CD14-positive monocyte (primary cell): ENCODE measurements around the gene ADNP2. TPM values are rescaled to one million over a fixed set of nuclear protein-coding genes. Genes with fewer than 3 reads are reported as not detected.

Experiments
- DNase-seq, 3 donors: peaks; one replicate each; pipeline ENCODE4 v3.0.0-alpha.2; 2011 to 2022
- H2AFZ ChIP-seq: 2 replicates; pipeline ENCODE4 v1.6.0; 2012; ENCODE audit warnings: mild to moderate bottlenecking, low read depth, low read length, inconsistent platforms; ENCODE audit not compliant: insufficient read depth, poor library complexity, severe bottlenecking
- H3K27ac ChIP-seq, 2 donors: 1 replicate in 1 of 2; 2 replicates in 1 of 2; pipeline ENCODE4 v1.5.1; 2012 to 2013; ENCODE audit warnings: low read length in 2 of 2, control low read depth in 1 of 2, inconsistent platforms in 1 of 2, low read depth in 1 of 2, mild to moderate bottlenecking in 1 of 2
- H3K27me3 ChIP-seq, 2 donors: one replicate each; pipeline versions ENCODE4 v1.6.0 to v1.6.1; 2011 to 2013; ENCODE audit warnings: low read length in 2 of 2; ENCODE audit not compliant: control insufficient read depth in 2 of 2, insufficient read depth in 2 of 2
- H3K36me3 ChIP-seq, 2 donors: replicated peaks in 1 of 2; 1 replicate in 1 of 2; 2 replicates in 1 of 2; pipeline versions ENCODE4 v1.5.1 to v1.6.1; 2012 to 2013; ENCODE audit warnings: low read length in 2 of 2, control low read depth in 1 of 2, inconsistent platforms in 1 of 2, mild to moderate bottlenecking in 1 of 2; ENCODE audit not compliant: insufficient read depth in 2 of 2, control insufficient read depth in 1 of 2
- H3K4me1 ChIP-seq, 2 donors: 1 replicate in 1 of 2; 2 replicates in 1 of 2; pipeline versions ENCODE4 v1.5.1 to v1.6.1; 2012 to 2013; ENCODE audit warnings: low read length in 2 of 2, control low read depth in 1 of 2, inconsistent platforms in 1 of 2, mild to moderate bottlenecking in 1 of 2, moderate library complexity in 1 of 2; ENCODE audit not compliant: insufficient read depth in 2 of 2, control insufficient read depth in 1 of 2
- H3K4me2 ChIP-seq: replicated peaks from 2 replicates; pipeline ENCODE3; 2012; ENCODE audit warnings: low read length, moderate library complexity, mild to moderate bottlenecking; ENCODE audit not compliant: poor library complexity, severe bottlenecking; ENCODE audit errors: extremely low read depth
- H3K4me3 ChIP-seq, 3 experiments: fragments of 200-600 bp in 1 of 3; sonication (generic) in 1 of 3; replicated peaks in 1 of 3; 1 replicate in 2 of 3; 2 replicates in 1 of 3; pipeline ENCODE4 v1.5.1; 2011 to 2013; ENCODE audit warnings: low read length in 3 of 3, mild to moderate bottlenecking in 3 of 3, control low read depth in 2 of 3, low read depth in 2 of 3, inconsistent platforms in 1 of 3, moderate library complexity in 1 of 3
- H3K79me2 ChIP-seq: 2 replicates; pipeline ENCODE4 v1.6.0; 2012; ENCODE audit warnings: mild to moderate bottlenecking, control low read depth, inconsistent platforms, low read length, moderate library complexity; ENCODE audit not compliant: insufficient read depth
- H3K9ac ChIP-seq: 2 replicates; pipeline ENCODE4 v1.6.0; 2017; ENCODE audit warnings: low read length, mild to moderate bottlenecking; ENCODE audit not compliant: insufficient read depth, poor library complexity, severe bottlenecking
- H3K9me3 ChIP-seq, 2 donors: replicated peaks in 1 of 2; 1 replicate in 1 of 2; 2 replicates in 1 of 2; pipeline versions ENCODE4 v1.5.1 to v1.6.1; 2012 to 2013; ENCODE audit warnings: low read length in 2 of 2, control low read depth in 1 of 2; ENCODE audit not compliant: control insufficient read depth in 1 of 2, insufficient read depth in 1 of 2
- H4K20me1 ChIP-seq: 2 replicates; pipeline ENCODE4 v1.6.0; 2012; ENCODE audit warnings: mild to moderate bottlenecking, low read length, control low read depth, moderate library complexity; ENCODE audit not compliant: insufficient read depth
- H3K27ac Mint-ChIP-seq, 7 donors: one replicate each; pipeline ENCODE4 v1.8.0; 2020; ENCODE audit warnings: mild to moderate bottlenecking in 7 of 7, mixed read lengths in 7 of 7, moderate library complexity in 6 of 7, inconsistent platforms in 2 of 7
- H3K27me3 Mint-ChIP-seq, 3 donors: one replicate each; pipeline ENCODE4 v1.8.0; 2021 to 2022; ENCODE audit warnings: low read depth in 3 of 3, mild to moderate bottlenecking in 3 of 3, mixed read lengths in 3 of 3, moderate library complexity in 3 of 3, inconsistent platforms in 1 of 3
- H3K36me3 Mint-ChIP-seq, 2 donors: one replicate each; pipeline ENCODE4 v1.8.0; 2020; ENCODE audit warnings: mixed read lengths in 2 of 2, inconsistent platforms in 1 of 2, mild to moderate bottlenecking in 1 of 2
- H3K4me1 Mint-ChIP-seq: one replicate; pipeline ENCODE4 v1.8.0; 2020; ENCODE audit warnings: mild to moderate bottlenecking, mixed read lengths
- H3K4me3 Mint-ChIP-seq, 2 donors: one replicate each; pipeline ENCODE4 v1.8.0; 2020; ENCODE audit warnings: mild to moderate bottlenecking in 2 of 2, mixed read lengths in 2 of 2, moderate library complexity in 1 of 2
- H3K9me3 Mint-ChIP-seq, 7 donors: one replicate each; pipeline ENCODE4 v1.8.0; 2020 to 2022; ENCODE audit warnings: mixed read lengths in 7 of 7, mild to moderate bottlenecking in 6 of 7, moderate library complexity in 6 of 7, inconsistent platforms in 2 of 7
- CTCF ChIP-seq: fragments of 200-600 bp; IDR thresholded peaks from one replicate; pipeline ENCODE4 v1.8.0; 2022; ENCODE audit warnings: antibody characterized with exemption, mild to moderate bottlenecking
- WGBS: methylation state at CpG from one replicate; pipeline ENCODE4 v1.1.5; 2013; ENCODE audit warnings: missing lambda C conversion rate; ENCODE audit not compliant: insufficient coverage; 5-methylcytosine and 5-hydroxymethylcytosine counted together
- intact Hi-C, 2 donors: fragments of 100-400 bp; cut with micrococcal nuclease; formaldehyde crosslinking; loops; one replicate each; pipeline versions ENCODE4 v1.15.0 to v1.15.1; 2023
- polyA plus RNA-seq, 3 donors: library from polyadenylated mRNA; depleted of rRNA in 1 of 3; unstranded in 2 of 3; stranded (reverse) in 1 of 3; fragments of 300-500 nt in 2 of 3; fragments of >200 nt in 1 of 3; fragmentation: Illumina TruSeq in 2 of 3; gene quantifications; 1 replicate in 2 of 3; 2 replicates in 1 of 3; pipeline ENCODE4 v1.2.3, GENCODE V29; 2012 to 2021

ADNP2 gene
- polyA plus RNA-seq, 3 donors, result 3.0 to 5.6 (median 3.6) TPM

- Histone ChIP-seq H3K4me1 (no peaks in the 10 kb centered on the region), H3K27me3 (no peaks in the 10 kb centered on the region), H4K20me1 (no peaks in the 10 kb centered on the region), H3K9ac (no peak overlapping the region), H3K4me2 (no peak overlapping the region), H2AFZ (no peak overlapping the region), H3K27ac (no peak overlapping the region), H3K4me3 (no peak overlapping the region), H3K36me3 (no peaks in the 10 kb centered on the region), H3K9me3 (peaks cover 7 to 15% of the 10 kb centered on the region in 2 donors), H3K79me2 (no peaks in the 10 kb centered on the region)
- peak overlapping the region in 1 of 7 donors; percentile 24 for H3K27ac Mint-ChIP-seq
- intact Hi-C loops, result no loop called here
- H3K4me3 Mint-ChIP-seq, result no peak overlapping the region
- peaks cover 0 to 3% (median 2%) of the 10 kb centered on the region in 3 donors for H3K27me3 Mint-ChIP-seq
- no peak for DNase-seq
- 82% methylated on average over 7 of the region's 10 CpGs for WGBS
- no peaks in the 10 kb centered on the region for H3K36me3 Mint-ChIP-seq
- H3K4me1 Mint-ChIP-seq, result no peaks in the 10 kb centered on the region
- H3K9me3 Mint-ChIP-seq, result peaks cover 0 to 14% (median 4%) of the 10 kb centered on the region in 7 donors
- no peak for TF ChIP-seq CTCF
Observed at GRCh38 chr18:80068571-80069272, 40.3 kb upstream of the ADNP2 start.

- H3K27me3 Mint-ChIP-seq, result peaks cover 0 to 3% (median 2%) of the 10 kb centered on the region in 3 donors
- 90% methylated on average over 3 of the region's 4 CpGs for WGBS
- Histone ChIP-seq H3K79me2 (no peaks in the 10 kb centered on the region), H3K27ac (no peak overlapping the region), H3K9me3 (peaks cover 0 to 16% of the 10 kb centered on the region in 2 donors), H3K4me2 (no peak overlapping the region), H3K9ac (no peak overlapping the region), H4K20me1 (no peaks in the 10 kb centered on the region), H2AFZ (no peak overlapping the region), H3K4me1 (no peaks in the 10 kb centered on the region), H3K27me3 (no peaks in the 10 kb centered on the region), H3K4me3 (no peak overlapping the region), H3K36me3 (no peaks in the 10 kb centered on the region)
- no peak overlapping the region for H3K4me3 Mint-ChIP-seq
- TF ChIP-seq CTCF, result no peak
- intact Hi-C loops, result no loop called here
- no peaks in the 10 kb centered on the region for H3K4me1 Mint-ChIP-seq
- no peak overlapping the region for H3K27ac Mint-ChIP-seq
- DNase-seq, result no peak
- no peaks in the 10 kb centered on the region for H3K36me3 Mint-ChIP-seq
- peaks cover 0 to 20% (median 3%) of the 10 kb centered on the region in 7 donors for H3K9me3 Mint-ChIP-seq
Observed at GRCh38 chr18:80070825-80071224, 38.2 kb upstream of the ADNP2 start.
